ENCODE measurements around the gene DOCK7.

The DOCK7 gene

GRCh38 chr1:62438163-62438562, 250.0 kb downstream of the DOCK7 start:
- DNase-seq: no peak

GRCh38 chr1:62437273-62437940, 250.8 kb downstream of the DOCK7 start:
- DNase-seq: peak in 3 of 4 experiments; percentile 37 to 43 (median 40)

- DNase-seq: peak; percentile 96 to 99 (median 98)
Measured at GRCh38 chr1:62436466-62437272, 251.5 kb downstream of the DOCK7 start, which contains the start of gene USP1. USP1 (plus strand) TSS chr1:62437049; CDS start chr1:62439868, 2,819 bp downstream.

GRCh38 chr1:62436039-62436465, 252.1 kb downstream of the DOCK7 start:
- DNase-seq: peak; percentile 96 to 99 (median 98)

- no peak for DNase-seq
Measured at GRCh38 chr1:62435231-62436038, 252.8 kb downstream of the DOCK7 start.

- DNase-seq: no peak
Measured at GRCh38 chr1:62434618-62435001, 253.6 kb downstream of the DOCK7 start.

GRCh38 chr1:62433861-62434617, 254.1 kb downstream of the DOCK7 start:
- DNase-seq: no peak

GRCh38 chr1:62429581-62429980, 258.6 kb downstream of the DOCK7 start:
- no peak for DNase-seq

- no peak for DNase-seq
Measured at GRCh38 chr1:62428351-62428750, 259.8 kb downstream of the DOCK7 start.

- DNase-seq: no peak
Measured at GRCh38 chr1:62426794-62427193, 261.4 kb downstream of the DOCK7 start.

GRCh38 chr1:62426237-62426636, 261.9 kb downstream of the DOCK7 start:
- DNase-seq: no peak

- no peak for DNase-seq
Measured at GRCh38 chr1:62425041-62425440, 263.1 kb downstream of the DOCK7 start.

GRCh38 chr1:62424411-62424810, 263.8 kb downstream of the DOCK7 start:
- no peak for DNase-seq

- no peak for DNase-seq
Measured at GRCh38 chr1:62423580-62424242, 264.5 kb downstream of the DOCK7 start.

GRCh38 chr1:62420214-62420613, 268.0 kb downstream of the DOCK7 start:
- no peak for DNase-seq

GRCh38 chr1:62417351-62417999, 270.7 kb downstream of the DOCK7 start:
- DNase-seq: no peak

- no peak for DNase-seq
Measured at GRCh38 chr1:62415687-62416086, 272.5 kb downstream of the DOCK7 start.

- no peak for DNase-seq
Measured at GRCh38 chr1:62407398-62408009, 280.7 kb downstream of the DOCK7 start.

GRCh38 chr1:62406576-62406975, 281.6 kb downstream of the DOCK7 start:
- DNase-seq: no peak

- DNase-seq: no peak
Measured at GRCh38 chr1:62405247-62405646, 282.9 kb downstream of the DOCK7 start.
